ENCODE data around the gene CEND1. TPM values are rescaled to one million over a fixed set of nuclear protein-coding genes. Genes with fewer than 3 reads are reported as not detected.

The CEND1 gene
- total RNA-seq, 1 donor from 2014 or later, result not detected

GRCh38 chr11:788009-788640 is 1.8 kb downstream of the CEND1 start:
- DNase-seq (no peak), ATAC-seq (no peak)
- H3K27me3 ChIP-seq, result no peaks in the 10 kb centered on the region
- H3K4me3 ChIP-seq, result no peak overlapping the region
- peaks cover 7% of the 10 kb centered on the region for H3K36me3 ChIP-seq
- no peaks in the 10 kb centered on the region for H3K4me1 ChIP-seq
- TF ChIP-seq CTCF (IDR thresholded peaks at IDR 0.05), result no peak
- intact Hi-C loops (cut with DNase I), result no loop called here
- H3K9me3 ChIP-seq, result no peaks in the 10 kb centered on the region
- H3K27ac ChIP-seq, result no peak overlapping the region

- DNase-seq (no peak), ATAC-seq (no peak)
- intact Hi-C loops (cut with DNase I), result no loop called here
- Histone ChIP-seq H3K36me3 (peaks cover 6% of the 10 kb centered on the region), H3K4me3 (no peak overlapping the region), H3K9me3 (no peaks in the 10 kb centered on the region), H3K4me1 (no peaks in the 10 kb centered on the region), H3K27ac (no peak overlapping the region), H3K27me3 (no peaks in the 10 kb centered on the region)
- TF ChIP-seq CTCF (IDR thresholded peaks at IDR 0.05), result no peak
These were observed 2.7 kb downstream of the CEND1 start for GRCh38 chr11:787084-787675.

- no peak for ATAC-seq
These were observed 3.4 kb downstream of the CEND1 start for GRCh38 chr11:786235-787083.

GRCh38 chr11:783581-784015 is 6.3 kb downstream of the CEND1 start:
- no peaks in the 10 kb centered on the region for H3K4me1 ChIP-seq
- no peaks in the 10 kb centered on the region for H3K9me3 ChIP-seq
- ATAC-seq (peak; percentile 91), DNase-seq (peak; percentile 92)
- intact Hi-C loops (cut with DNase I), result no loop called here
- no peaks in the 10 kb centered on the region for H3K27me3 ChIP-seq
- H3K27ac ChIP-seq, result no peak overlapping the region
- TF ChIP-seq CTCF (IDR thresholded peaks at IDR 0.05), result peak; percentile 67
- H3K4me3 ChIP-seq, result no peak overlapping the region
- H3K36me3 ChIP-seq, result no peaks in the 10 kb centered on the region

More at GRCh38 chr11:786235-787083, 3.4 kb downstream of the CEND1 start:
- no peak for TF ChIP-seq CTCF (IDR thresholded peaks at IDR 0.05)
- H3K27ac ChIP-seq, result no peak overlapping the region
- no peak overlapping the region for H3K4me3 ChIP-seq
- intact Hi-C loops (cut with DNase I), result no loop called here
- H3K4me1 ChIP-seq, result no peaks in the 10 kb centered on the region
- DNase-seq, result no peak
- H3K36me3 ChIP-seq, result no peaks in the 10 kb centered on the region
- H3K9me3 ChIP-seq, result no peaks in the 10 kb centered on the region
- no peaks in the 10 kb centered on the region for H3K27me3 ChIP-seq

- peaks cover 6% of the 10 kb centered on the region for H3K4me1 ChIP-seq
- ATAC-seq, result no peak
- H3K27me3 ChIP-seq, result no peaks in the 10 kb centered on the region
- no peaks in the 10 kb centered on the region for H3K36me3 ChIP-seq
- no peak for TF ChIP-seq CTCF (IDR thresholded peaks at IDR 0.05)
- no peak overlapping the region for H3K27ac ChIP-seq
- H3K4me3 ChIP-seq, result no peak overlapping the region
- intact Hi-C loops (cut with DNase I), result no loop called here
- no peaks in the 10 kb centered on the region for H3K9me3 ChIP-seq
- DNase-seq, result no peak
These were observed 7.4 kb downstream of the CEND1 start for GRCh38 chr11:782264-783174.
